HL-60/S4 (cell line): ENCODE measurements around the gene USP40.

Experiments
- in situ Hi-C: fragments of 300-500 bp; cut with MboI; formaldehyde crosslinking; loops from 2 replicates; pipeline ENCODE4 v1.14.3; 2022; ENCODE audit warnings: low sequenced_read_pairs

The USP40 gene

DNA sequence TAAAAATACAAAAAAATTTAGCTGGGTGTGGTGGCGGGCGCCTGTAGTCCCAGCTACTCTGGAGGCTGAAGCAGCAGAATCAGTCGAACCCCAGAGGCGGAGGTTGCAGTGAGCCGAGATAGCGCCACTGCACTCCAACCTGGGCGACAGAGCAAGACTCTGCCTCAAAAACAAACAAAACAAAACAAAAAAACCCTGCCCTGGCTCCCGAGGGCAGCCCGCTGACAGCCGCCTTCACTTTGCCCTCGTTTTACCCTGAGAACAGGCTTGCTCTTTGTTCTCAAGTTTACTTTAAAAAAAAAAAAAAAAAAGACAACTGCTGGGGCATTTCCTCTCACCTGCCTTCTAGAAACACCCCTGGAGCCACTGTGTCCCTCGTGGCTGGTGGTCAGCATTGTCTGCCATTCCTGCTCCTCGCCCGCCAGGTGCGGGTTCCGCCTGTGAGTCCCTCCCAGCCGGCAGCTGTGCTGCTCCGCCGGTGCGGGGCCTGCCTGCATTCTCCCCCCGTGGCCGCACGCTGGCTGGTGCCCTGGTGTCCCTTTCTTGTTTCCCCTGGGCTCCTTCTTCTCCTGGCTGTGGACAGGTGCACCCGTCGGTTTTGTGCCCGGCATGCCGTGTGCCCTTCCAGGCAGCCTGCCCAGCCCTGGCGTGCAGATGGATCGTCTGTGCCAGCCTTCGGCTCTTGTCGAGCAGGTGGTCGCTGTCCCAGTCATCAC lies 105.7 kb downstream of the USP40 start:
- in situ Hi-C loops: no loop called here

DNA sequence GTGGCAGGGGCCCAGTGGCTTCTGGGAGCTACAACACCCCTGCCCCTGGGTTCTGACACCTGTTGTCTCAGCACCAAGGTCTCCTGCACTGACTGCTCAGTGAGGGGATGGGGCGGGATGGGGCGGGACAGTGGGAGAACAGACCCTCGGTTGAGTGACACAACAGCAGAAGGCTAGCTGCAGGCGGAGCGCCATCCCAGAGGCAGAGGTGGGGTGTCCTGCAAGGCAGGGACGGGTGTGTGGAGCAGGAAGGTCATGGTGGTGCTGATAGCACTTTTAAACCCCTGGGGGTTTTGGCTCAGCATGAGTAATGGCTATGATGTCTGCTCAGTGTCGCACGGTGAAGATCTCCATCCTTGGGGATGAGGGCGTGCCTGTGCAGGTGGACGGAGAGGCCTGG lies 107.2 kb downstream of the USP40 start:
- in situ Hi-C loops: no loop called here

DNA sequence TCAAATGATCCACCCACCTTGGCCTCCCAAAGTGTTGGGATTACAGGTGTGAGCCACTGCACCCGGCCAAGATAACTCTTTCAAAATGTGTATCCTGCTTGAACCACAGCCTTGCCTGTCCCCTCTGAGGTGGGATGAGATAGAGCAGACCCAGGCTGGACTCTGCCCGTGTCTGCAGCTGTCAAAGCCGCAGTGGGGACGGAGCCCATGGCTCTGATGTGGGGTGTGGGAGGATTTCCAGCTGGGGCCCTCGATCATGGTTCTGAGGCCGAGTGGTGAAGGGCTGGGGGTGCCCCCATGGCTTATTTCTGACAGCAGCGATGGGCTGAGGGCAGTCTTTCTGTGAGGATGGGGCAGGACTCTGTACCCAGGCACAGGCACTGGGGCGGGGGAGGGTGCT lies 107.8 kb downstream of the USP40 start:
- in situ Hi-C loops: no loop called here

DNA sequence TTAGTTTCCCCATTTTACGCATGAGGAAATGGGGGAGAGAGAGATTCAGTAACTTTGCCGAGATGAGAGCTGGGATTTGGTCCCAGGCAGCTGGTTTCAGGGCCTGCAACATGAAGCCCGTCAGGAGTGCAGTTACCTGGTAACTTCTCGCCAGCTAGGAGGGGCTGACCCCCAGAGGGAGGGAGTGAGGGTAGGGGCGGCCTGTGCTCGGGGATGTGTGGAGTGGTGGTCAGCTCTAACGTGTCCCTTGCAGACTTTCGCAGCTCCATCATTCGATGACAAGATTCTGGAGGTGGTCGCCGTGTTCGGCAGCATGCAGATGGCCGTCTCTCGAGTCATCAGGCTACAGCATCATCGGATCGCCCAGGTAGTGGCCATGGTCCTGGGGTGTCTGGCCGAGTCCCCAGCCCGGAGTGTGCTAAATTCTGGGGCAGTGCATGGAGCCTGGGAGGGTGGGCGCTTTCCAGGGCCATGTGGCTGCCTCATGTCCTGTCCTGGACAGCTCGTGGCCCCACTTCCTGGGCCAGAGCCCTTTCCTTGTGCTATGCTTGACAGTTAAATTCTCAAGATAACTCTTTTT lies 108.5 kb downstream of the USP40 start:
- in situ Hi-C loops: no loop called here

DNA sequence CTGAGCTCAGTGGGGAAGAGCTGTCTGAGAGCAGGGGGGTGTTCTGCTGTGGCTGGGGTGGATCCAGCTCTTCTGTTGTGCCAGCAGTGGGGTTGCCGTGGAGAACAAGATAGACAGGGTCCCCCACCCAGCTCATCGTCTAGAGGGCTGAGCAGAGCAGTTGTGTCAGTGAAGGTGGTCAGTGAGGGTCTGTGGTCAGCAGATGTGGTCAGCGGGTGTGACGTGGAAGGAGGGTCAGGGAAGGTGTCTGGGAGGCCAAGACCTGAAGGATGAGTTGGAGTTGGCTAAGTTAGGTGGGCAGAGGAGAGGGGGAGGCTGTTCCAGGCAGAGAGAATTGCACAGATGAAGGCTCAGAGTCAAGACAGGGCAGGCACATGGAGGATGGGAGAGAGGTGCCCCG lies 109.2 kb downstream of the USP40 start:
- in situ Hi-C loops: no loop called here

DNA sequence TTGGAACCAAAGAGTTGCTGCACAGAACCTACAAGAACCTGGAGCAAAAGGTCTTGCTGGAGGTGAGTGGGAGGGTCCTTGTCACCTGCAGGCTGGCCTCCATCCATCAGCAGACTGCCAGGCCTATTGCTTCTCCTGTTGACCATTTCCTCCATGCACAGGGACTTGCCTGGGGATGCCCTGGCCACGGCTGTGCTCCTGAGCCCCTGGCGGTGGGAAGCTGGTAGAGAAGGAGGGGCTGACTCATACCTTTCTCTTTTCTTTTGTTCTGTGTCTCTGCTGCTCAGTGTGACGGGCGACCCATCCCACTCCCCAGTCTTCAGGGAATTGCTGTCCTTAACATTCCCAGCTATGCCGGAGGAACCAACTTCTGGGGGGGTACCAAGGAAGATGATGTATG lies 109.6 kb downstream of the USP40 start:
- in situ Hi-C loops: no loop called here

DNA sequence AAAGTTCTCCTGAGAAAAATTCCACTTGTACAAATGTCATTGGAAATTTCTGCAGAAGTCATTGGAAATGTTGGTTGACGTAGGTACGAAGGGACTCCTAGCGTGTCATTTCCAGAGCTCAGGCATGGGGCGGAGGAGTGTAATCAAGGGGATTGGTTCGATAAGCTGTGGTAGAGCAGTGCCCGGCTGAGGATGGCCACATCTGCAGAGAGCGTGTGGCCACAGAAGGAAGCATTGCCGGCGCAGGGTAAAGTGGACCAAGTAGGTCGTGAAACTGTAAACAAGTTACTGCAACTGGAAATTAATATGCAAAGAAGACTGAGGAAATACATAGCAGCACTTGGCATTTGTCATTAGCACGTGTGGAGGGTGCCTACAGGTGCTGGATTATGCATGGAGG lies 110.5 kb downstream of the USP40 start:
- in situ Hi-C loops: no loop called here

DNA sequence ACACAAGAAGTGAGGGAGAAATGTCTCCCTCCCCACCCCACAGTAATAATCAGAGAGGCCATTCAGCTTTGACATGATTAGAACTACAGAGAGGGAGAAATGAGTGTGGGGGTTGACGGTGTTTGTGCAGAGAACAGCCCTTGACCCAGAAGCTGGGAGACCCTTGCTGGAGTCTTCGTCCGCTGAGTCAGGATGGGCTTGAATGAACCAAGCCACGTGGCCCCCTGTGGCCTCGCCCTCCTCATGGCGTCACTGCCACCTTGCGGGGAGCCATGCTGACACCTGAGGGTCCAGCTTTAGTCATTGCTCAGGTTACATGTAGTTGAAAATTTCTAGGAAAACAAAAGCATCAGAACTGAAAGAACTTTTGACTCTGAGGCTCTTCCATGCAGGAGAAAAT lies 111.1 kb downstream of the USP40 start:
- in situ Hi-C loops: no loop called here

DNA sequence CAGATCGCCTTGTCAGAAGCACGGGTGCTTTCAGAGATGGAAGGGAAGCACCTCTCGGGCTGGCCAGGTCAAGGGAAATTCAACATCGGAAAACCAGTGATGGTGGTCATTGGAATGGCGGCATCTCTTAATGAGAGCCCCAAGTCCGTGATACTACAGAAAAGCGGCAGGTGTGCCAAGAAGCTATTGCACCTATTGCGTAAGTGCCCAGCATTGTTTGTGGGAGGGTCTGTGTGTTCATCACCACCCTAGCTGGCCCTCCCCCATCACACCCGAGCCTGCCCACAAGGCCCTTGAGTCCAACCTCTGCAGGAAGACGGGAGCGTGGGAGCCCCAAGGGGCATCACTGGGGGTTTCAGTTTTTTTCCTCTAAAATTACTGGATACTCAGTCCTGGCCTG lies 111.6 kb downstream of the USP40 start:
- in situ Hi-C loops: no loop called here

DNA sequence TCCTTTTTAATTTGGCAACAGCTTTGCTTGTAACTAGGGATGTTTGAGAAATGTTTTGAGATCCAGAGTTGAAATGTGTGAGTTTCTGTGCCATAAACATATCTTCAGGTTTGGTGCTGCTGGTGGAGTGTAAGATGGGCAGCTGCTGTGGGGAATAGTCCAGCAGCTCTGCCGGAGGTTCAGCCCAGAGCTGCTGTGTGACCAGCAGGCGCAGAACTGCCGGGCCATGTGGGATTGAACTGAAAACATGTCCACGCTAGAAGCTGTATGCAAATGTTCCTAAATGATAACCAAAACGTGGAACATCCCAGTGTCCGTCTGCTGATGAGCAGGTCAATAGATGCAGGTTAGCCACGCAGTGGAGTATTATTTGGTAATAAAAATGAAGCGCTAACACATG lies 112.7 kb downstream of the USP40 start:
- in situ Hi-C loops: no loop called here

DNA sequence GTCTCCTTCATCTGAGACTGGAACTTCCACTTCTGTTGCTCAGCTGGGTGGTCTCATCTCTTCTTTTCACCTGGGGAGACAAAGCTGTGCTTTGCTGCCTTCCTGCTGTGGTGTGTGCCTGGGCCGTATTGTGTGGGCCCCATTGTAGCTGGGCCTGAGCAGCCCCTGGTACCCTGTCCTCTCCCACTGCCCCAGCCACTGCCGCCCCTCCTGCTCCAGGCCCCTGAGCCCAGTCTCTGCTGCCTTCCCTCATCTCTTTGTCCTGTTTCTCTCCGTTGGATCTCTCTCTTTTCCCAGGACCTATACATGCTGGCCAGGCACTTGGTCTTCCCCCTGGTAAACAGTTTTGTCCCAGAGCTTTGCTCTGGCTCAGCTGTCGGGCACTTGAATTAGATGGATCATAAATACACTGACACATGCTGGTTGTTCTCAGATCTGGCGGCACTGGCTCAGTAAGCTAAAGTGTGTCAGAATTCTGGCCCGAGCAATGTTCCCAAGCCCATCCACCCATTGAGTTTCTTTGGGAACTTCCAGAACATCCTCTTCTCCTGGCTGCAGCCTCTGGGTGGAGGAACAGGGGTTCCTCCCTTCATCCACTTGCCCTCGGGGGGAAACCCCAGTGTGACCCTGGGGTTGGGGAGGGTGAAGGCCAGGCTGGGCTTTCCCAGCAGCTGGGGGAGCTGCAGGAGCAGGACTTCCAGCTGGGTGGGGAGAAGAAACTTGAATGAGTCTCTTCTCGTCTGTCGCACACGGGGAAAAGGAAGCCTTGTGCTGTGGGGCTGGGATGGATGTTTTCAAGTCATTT lies 113.3 kb downstream of the USP40 start:
- in situ Hi-C loops: no loop called here

DNA sequence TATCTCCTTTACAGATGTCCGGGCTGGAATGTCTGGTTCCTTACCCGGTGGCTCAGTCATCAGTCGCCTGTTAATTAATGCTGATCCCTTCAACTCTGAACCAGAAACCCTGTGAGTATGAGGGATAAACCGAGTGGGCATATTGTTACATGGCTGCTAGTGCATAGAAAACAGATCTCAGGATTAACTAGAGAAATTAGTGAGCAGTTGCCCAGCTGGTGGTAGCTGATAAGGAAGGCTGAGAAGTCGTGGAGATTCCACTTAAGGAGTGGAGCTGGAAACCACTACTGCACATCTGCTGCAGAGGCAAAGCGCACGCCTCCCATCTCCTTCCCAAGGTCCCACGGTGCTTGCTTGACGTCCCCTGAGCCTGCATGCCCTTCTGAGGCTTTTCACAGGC lies 114.6 kb downstream of the USP40 start:
- in situ Hi-C loops: no loop called here

DNA sequence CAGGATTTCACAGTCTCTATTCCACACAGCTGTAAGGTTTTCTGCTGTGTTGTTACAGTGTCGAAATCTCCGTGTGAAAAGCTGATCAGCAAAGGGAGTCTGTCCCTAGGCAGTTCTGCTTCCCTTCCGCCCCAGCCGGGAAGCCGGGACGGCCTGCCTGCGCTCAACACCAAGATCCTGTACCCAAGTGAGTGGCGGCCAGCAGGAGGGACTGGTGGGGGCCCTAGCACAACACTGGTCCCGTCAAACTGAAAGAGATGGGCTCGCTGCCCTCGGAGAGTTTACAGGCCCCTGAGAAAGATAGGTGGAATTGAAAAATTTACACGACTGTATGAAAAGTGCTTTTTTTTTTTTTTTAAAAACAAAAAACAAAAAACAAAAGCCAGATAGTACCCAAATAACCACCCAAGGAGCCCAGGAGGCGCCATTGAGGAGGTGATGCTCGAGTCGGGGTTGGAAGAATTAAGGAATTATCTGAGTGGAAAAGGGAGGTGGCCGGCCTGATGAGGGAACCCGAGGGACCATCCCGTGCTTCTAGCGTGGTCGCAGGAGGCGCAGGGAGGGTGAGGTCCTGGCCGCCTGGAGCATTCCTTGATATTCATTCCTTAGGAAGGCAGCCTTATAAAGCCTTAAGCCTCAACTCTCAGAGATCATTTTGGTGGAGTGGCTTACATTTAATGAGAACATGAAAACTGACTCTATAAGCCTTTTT lies 115.6 kb downstream of the USP40 start:
- in situ Hi-C loops: no loop called here

DNA sequence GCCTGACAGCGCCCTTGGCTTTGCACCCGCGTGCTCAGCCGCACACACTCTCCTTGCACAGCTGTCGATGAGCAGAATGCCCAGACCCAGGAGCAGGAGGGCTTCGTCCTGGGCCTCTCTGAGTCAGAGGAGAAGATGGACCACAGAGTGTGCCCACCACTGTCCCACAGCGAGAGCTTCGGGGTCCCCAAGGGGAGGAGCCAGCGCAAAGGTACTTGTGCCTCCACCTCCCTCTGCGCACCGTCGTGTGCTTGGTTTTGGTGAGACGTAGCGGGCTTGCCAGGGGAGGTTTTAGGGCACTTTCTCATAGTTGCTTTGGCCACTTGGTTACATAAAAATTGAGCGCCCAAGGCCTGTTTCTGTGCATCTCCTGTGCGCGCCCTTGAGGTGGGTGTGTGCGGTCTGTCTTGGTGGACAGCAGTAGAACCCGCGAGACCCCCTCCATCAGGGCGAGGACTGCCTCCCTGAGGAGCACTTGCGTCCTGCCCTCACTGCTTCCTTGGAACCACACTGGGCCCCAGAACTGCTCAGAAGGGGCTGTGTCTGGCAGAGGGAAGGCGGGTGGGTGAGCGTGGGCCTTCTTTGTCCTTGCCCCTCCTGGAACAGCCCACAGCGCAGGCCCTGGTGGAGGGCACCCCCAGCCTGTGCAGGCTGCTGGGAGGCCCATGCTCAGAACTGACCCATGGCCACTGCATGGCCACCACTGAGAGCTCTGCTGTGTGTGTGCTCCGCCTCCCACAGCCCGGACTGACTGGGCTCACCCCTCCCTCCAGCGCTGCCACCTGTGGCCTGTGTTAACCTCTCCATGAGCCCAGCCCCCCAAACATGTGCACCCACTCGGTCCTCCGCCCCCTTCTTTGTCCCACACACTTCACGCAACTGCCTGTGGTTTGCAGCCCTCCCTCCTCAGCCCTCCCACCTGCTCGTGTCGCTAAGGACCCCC lies 116.4 kb downstream of the USP40 start:
- in situ Hi-C loops: no loop called here

DNA sequence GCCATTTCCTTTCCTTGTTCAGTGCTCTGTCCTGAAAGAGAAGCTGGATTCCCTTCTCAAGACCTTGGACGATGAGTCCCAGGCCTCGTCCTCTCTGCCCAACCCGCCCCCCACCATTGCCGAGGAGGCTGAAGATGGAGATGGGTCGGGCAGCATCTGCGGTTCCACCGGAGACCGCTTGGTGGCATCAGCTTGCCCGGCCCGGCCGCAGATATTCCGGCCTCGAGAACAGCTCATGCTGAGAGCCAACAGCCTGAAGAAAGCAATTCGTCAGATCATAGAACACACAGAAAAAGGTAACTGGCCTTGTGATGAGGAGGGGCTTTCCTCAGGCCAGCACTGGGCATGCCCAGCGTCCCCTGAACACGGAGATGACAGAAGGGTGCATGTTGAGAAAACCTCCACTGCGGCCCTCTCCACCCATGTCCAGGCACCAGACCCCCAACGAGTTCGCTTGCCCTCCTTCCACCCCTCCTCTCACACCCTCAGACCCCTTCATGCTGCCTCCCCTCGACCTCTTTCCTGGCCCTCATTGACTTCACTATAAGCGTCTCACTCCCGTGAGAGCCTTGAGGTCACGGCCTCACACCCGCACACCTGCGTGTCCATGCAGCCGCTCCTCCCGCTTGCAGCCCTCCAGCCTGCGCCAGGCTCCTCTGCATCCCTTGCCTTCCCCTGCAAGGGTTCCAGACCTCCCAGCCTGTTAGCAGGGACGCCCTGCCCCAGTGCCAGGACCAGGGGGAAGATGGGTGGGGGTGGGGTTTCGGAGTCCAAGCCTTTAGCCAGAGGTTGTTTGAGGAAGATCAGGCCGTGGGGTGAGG lies 117.3 kb downstream of the USP40 start:
- in situ Hi-C loops: no loop called here

DNA sequence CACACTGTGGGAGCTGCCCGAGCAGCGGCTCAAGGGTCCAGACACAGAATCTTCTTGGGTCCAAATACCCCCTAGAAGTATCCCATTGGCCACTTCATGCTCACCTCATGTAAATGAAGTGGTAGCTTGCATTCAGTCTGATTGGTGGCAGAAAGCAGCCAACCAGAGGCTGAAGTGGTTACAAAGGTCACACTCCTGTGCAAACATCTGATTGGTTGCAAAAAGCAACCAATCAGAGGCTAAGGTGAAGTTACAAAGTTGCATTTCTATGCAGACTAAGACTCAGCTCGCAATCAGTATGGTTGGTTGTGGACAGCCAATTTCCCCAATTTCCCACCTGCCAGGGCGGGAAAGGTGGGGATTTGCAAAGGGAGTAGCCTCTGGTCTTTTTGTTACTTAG lies 118.0 kb downstream of the USP40 start:
- in situ Hi-C loops: no loop called here

DNA sequence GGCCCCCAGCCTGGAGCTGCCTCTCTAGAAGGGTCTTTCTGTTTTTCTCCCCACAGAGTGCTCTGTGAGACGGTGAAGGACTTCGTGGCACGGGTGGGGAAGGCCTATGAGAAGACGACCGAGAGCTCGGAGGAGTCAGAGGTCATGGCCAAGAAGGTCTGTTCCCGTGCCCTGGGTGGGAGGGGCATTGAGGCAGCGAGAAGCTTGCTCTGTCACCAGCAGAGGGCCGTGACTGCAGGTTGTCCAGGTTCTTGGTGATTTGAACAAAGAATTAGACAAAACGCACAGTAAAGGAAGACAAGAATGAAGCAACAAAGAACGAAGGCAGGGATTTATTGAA lies 118.4 kb downstream of the USP40 start:
- in situ Hi-C loops: no loop called here

DNA sequence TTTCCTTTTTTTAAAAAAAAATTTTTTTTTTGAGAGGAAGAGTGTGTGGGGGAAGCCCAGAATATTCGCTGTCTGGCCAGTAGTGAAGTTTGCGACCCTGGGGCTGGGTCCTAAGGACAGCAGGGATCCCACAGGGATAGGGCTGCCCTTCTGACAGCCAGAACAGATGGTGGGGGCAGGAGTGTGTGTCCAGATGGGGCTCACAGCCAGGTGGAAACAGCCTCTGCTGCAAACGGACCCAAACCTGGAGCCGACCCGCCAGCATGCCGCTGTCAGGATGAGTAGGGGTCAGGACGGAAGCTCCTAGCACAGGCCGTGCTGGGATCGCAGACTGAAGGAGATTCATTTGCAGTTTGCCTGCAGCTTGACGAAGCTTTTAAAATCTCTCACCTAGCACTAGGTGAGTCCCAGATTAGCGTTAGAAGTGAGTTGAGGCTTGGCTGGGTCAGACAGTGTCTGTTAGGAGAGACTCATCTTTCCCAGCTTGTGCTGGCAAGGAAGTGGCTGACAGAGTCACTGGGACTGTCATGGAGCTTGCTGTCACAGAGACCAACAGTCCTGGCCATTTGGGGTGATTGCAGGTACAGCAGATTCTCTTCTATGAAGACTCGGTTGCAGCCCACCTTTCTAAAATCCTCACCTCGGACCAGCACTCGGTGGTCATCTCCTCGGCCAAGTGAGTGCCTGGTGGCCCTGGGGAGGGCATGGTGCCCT lies 118.9 kb downstream of the USP40 start:
- in situ Hi-C loops: no loop called here
